K562 (cell line): ENCODE data around the gene SYT7.

Experiments used
- BRD4 ChIP-seq: fragments of 200-600 bp; sonication (generic); IDR thresholded peaks from 2 replicates; pipeline ENCODE4 v1.6.1; 2017; ENCODE audit warnings: inconsistent platforms
- MXI1 ChIP-seq: IDR thresholded peaks from 2 replicates; pipeline ENCODE4 v1.6.1; 2011; ENCODE audit warnings: low read depth, mild to moderate bottlenecking, improper control_type of control experiment, low read length
- RFX5 ChIP-seq: IDR thresholded peaks from 2 replicates; pipeline ENCODE4 v1.6.1; 2011; ENCODE audit warnings: low read depth, mild to moderate bottlenecking, improper control_type of control experiment, low read length
- SIN3A ChIP-seq, 2 experiments: fragments of 150-350 bp in 1 of 2; IDR thresholded peaks; 2 replicates each; pipeline ENCODE4 v1.6.1; 2011 to 2016; ENCODE audit warnings: borderline replicate concordance in 2 of 2, low read depth in 2 of 2, low read length in 2 of 2, mild to moderate bottlenecking in 2 of 2, moderate library complexity in 2 of 2; ENCODE audit not compliant: control insufficient read depth in 1 of 2
- SIX5 ChIP-seq, 2 experiments: IDR thresholded peaks; 2 replicates each; pipeline ENCODE4 v1.6.1; 2011; ENCODE audit warnings: low read length in 2 of 2, borderline replicate concordance in 1 of 2, low read depth in 1 of 2, mild to moderate bottlenecking in 1 of 2, moderate library complexity in 1 of 2; ENCODE audit not compliant: insufficient read depth in 1 of 2
- SMARCA4 ChIP-seq: fragments of 450-650 bp; IDR thresholded peaks from 2 replicates; pipeline ENCODE4 v1.6.1; 2016
- SRSF7 ChIP-seq: fragments of 200-400 bp; formaldehyde crosslinking; optimal IDR thresholded peaks from 2 replicates; pipeline ENCODE3; 2017; ENCODE audit warnings: mild to moderate bottlenecking, low read depth, low read length
- TBP ChIP-seq: optimal IDR thresholded peaks from 2 replicates; pipeline ENCODE3; 2011; ENCODE audit warnings: low read depth, low read length, improper control_type of control experiment
- ZNF212 ChIP-seq: fragments of 450-650 bp; formaldehyde crosslinking; IDR thresholded peaks from 2 replicates; pipeline ENCODE4 v1.4.0; 2020; ENCODE audit warnings: mild to moderate bottlenecking
- ZNF408 ChIP-seq: fragments of 250-450 bp; sonication (Bioruptor Pico); IDR thresholded peaks from 2 replicates; pipeline ENCODE4 v1.4.0; 2020; ENCODE audit warnings: low read depth, mild to moderate bottlenecking, moderate library complexity
- TF ChIP-seq, protein P1 (sequence below), 3 experiments: IDR thresholded peaks in 2 of 3; conservative IDR thresholded peaks in 1 of 3; 2 replicates each; pipeline ENCODE4 v1.5.1; 2011 to 2012; ENCODE audit warnings: low read length in 3 of 3, mild to moderate bottlenecking in 3 of 3, control low read depth in 2 of 3, improper control_type of control experiment in 1 of 3, inconsistent platforms in 1 of 3, low read depth in 1 of 3, mixed read lengths in 1 of 3, moderate library complexity in 1 of 3; ENCODE audit not compliant: insufficient read depth in 2 of 3
- TF ChIP-seq, protein P2 (sequence below): fragments of 150-350 bp; conservative IDR thresholded peaks from 2 replicates; pipeline ENCODE4 v1.6.1; 2014; ENCODE audit warnings: low read length

DNA sequence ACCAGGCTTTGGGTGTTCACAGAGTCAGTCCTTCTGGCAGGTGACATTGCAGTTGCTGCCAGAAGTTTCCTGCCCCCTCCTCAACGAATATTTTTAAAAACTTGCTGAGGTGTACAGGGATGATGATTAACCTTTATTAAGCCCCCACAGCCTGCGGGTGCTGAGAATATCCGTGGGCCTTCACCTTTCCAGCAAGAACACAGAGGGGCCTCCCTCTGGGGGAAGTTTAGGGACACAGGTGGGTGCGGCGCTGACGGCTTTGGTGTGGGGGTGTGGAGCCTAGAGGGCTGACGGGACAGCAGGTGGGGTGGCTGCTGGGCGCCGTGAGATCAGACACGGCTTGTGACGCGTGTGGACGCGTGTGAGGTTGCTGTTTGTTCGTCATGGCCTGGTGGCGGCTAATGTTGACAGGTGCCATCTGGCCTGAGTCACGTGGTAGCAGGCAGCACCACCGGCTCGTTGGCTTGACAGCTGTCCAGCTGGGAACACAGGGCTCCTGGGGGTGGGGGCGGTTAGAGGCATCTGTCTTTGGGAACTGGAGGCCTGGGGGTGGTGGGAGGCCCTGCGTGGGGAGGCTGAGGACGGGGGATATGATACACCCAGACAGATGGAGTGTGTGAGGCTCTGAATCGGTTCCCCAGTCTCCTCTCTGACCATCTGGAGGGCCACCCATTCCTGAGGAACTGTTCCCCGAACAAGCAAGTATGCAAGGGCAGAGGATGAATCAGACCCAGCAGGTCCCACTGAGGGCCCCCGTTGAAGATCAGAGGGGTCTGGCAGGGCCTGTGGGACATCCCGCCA, 84.9 kb downstream of the SYT7 start:
- TF ChIP-seq ZNF212 (CRISPR knock-in tag) (no peak), SRSF7 (no peak), ZNF408 (CRISPR knock-in tag) (no peak), SIN3A (IDR thresholded peaks at IDR 0.05; ENCODE audit: borderline replicate concordance in 2 of 2, control insufficient read depth in 1 of 2, low read depth in 2 of 2, low read length in 2 of 2) (no peak), TBP (no peak), RFX5 (no peak), BRD4 (no peak), MXI1 (no peak), SMARCA4 (no peak), SIX5 (IDR thresholded peaks at IDR 0.05; ENCODE audit: borderline replicate concordance in 1 of 2, insufficient read depth in 1 of 2, low read depth in 1 of 2, low read length in 2 of 2) (no peak)
- TF ChIP-seq, protein P1, sequence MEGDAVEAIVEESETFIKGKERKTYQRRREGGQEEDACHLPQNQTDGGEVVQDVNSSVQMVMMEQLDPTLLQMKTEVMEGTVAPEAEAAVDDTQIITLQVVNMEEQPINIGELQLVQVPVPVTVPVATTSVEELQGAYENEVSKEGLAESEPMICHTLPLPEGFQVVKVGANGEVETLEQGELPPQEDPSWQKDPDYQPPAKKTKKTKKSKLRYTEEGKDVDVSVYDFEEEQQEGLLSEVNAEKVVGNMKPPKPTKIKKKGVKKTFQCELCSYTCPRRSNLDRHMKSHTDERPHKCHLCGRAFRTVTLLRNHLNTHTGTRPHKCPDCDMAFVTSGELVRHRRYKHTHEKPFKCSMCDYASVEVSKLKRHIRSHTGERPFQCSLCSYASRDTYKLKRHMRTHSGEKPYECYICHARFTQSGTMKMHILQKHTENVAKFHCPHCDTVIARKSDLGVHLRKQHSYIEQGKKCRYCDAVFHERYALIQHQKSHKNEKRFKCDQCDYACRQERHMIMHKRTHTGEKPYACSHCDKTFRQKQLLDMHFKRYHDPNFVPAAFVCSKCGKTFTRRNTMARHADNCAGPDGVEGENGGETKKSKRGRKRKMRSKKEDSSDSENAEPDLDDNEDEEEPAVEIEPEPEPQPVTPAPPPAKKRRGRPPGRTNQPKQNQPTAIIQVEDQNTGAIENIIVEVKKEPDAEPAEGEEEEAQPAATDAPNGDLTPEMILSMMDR (IDR thresholded peaks at IDR 0.05 in 2 of 3, conservative IDR thresholded peaks at IDR 0.05 in 1 of 3; ENCODE audit: insufficient read depth in 2 of 3, low read depth in 1 of 3, low read length in 3 of 3), result no peak
- TF ChIP-seq, protein P2, sequence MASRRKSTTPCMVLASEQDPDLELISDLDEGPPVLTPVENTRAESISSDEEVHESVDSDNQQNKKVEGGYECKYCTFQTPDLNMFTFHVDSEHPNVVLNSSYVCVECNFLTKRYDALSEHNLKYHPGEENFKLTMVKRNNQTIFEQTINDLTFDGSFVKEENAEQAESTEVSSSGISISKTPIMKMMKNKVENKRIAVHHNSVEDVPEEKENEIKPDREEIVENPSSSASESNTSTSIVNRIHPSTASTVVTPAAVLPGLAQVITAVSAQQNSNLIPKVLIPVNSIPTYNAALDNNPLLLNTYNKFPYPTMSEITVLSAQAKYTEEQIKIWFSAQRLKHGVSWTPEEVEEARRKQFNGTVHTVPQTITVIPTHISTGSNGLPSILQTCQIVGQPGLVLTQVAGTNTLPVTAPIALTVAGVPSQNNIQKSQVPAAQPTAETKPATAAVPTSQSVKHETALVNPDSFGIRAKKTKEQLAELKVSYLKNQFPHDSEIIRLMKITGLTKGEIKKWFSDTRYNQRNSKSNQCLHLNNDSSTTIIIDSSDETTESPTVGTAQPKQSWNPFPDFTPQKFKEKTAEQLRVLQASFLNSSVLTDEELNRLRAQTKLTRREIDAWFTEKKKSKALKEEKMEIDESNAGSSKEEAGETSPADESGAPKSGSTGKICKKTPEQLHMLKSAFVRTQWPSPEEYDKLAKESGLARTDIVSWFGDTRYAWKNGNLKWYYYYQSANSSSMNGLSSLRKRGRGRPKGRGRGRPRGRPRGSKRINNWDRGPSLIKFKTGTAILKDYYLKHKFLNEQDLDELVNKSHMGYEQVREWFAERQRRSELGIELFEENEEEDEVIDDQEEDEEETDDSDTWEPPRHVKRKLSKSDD, result no peak
